ENCODE data around the gene DRP2.
"Not testable (repeated sequence)": the region's sequence is repeated elsewhere in the genome, so short reads cannot be mapped to it uniquely, and the experiment has no call there.

The DRP2 gene

GRCh38 chrX:101241531-101241930, 21.9 kb downstream of the DRP2 start:
- no peak for DNase-seq (ENCODE audit: low read depth)

GRCh38 chrX:101252634-101253033, 33.0 kb downstream of the DRP2 start:
- no peak for DNase-seq (ENCODE audit: low read depth)

- no peak for DNase-seq (ENCODE audit: low read depth)
Measured at GRCh38 chrX:101257448-101258258, 38.1 kb downstream of the DRP2 start.

GRCh38 chrX:101258259-101258581, 38.6 kb downstream of the DRP2 start:
- DNase-seq (ENCODE audit: low read depth), result no peak

GRCh38 chrX:101260435-101260834, 40.8 kb downstream of the DRP2 start:
- DNase-seq (ENCODE audit: low read depth), result no peak

GRCh38 chrX:101262590-101262989, 43.0 kb downstream of the DRP2 start:
- DNase-seq (ENCODE audit: low read depth), result no peak

- no peak for DNase-seq (ENCODE audit: low read depth)
Measured at GRCh38 chrX:101263766-101264165, 44.2 kb downstream of the DRP2 start.

- DNase-seq (ENCODE audit: low read depth), result no peak
Measured at GRCh38 chrX:101265869-101266428, 46.4 kb downstream of the DRP2 start.

GRCh38 chrX:101274198-101274597, 54.6 kb downstream of the DRP2 start:
- no peak for DNase-seq (ENCODE audit: low read depth)

GRCh38 chrX:101276238-101276637, 56.7 kb downstream of the DRP2 start:
- no peak for DNase-seq (ENCODE audit: low read depth)

GRCh38 chrX:101287402-101287801, 67.8 kb downstream of the DRP2 start:
- DNase-seq (ENCODE audit: low read depth), result no peak

- no peak for DNase-seq (ENCODE audit: low read depth)
Measured at GRCh38 chrX:101290957-101291603, 71.5 kb downstream of the DRP2 start, which contains the start of gene TAF7L. Gene TAF7L, minus strand, starts transcription at chrX:101291334. Its CDS starts 3,791 bp downstream, at chrX:101287543.

GRCh38 chrX:101295603-101296002, 76.0 kb downstream of the DRP2 start:
- DNase-seq (ENCODE audit: low read depth), result not testable (repeated sequence)

GRCh38 chrX:101303790-101304189, 84.2 kb downstream of the DRP2 start:
- DNase-seq (ENCODE audit: low read depth), result no peak

Data from activated gamma-delta T cell treated with anti-CD3 and anti-CD28 coated beads, Interleukin-2, amount 50 U/mL, for 16 hours (primary cell).